Ishikawa (cell line): ENCODE results near the gene TPM2.

ENCODE experiments used
- CEBPB ChIP-seq: IDR thresholded peaks from 2 replicates; pipeline ENCODE4 v1.6.1; 2012
- CREB1 ChIP-seq: IDR thresholded peaks from 2 replicates; pipeline ENCODE4 v1.6.1; 2012; ENCODE audit warnings: low read depth
- EP300 ChIP-seq: IDR thresholded peaks from 2 replicates; pipeline ENCODE4 v1.6.1; 2012; ENCODE audit warnings: borderline replicate concordance
- FOXM1 ChIP-seq: IDR thresholded peaks from 2 replicates; pipeline ENCODE4 v1.6.1; 2012; ENCODE audit warnings: low read depth, borderline replicate concordance
- MAX ChIP-seq: IDR thresholded peaks from 2 replicates; pipeline ENCODE4 v1.6.1; 2012
- NFIC ChIP-seq: IDR thresholded peaks from 2 replicates; pipeline ENCODE4 v1.6.1; 2012
- RAD21 ChIP-seq: IDR thresholded peaks from 2 replicates; pipeline ENCODE4 v1.6.1; 2012; ENCODE audit warnings: low read depth
- TAF1 ChIP-seq: IDR thresholded peaks from 2 replicates; pipeline ENCODE4 v1.6.1; 2012; ENCODE audit warnings: low read depth, mild to moderate bottlenecking
- YY1 ChIP-seq: IDR thresholded peaks from 2 replicates; pipeline ENCODE4 v1.6.1; 2012; ENCODE audit warnings: low read depth
- TF ChIP-seq, protein P1 (sequence below): IDR thresholded peaks from 2 replicates; pipeline ENCODE4 v1.6.1; 2012
- TF ChIP-seq, protein P2 (sequence below): IDR thresholded peaks from 2 replicates; pipeline ENCODE4 v1.6.1; 2012; ENCODE audit warnings: low read depth, mild to moderate bottlenecking

- TF ChIP-seq NFIC = no peak
- TF ChIP-seq, protein P1, sequence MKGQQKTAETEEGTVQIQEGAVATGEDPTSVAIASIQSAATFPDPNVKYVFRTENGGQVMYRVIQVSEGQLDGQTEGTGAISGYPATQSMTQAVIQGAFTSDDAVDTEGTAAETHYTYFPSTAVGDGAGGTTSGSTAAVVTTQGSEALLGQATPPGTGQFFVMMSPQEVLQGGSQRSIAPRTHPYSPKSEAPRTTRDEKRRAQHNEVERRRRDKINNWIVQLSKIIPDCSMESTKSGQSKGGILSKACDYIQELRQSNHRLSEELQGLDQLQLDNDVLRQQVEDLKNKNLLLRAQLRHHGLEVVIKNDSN = no peak
- TF ChIP-seq CEBPB = no peak
- TF ChIP-seq CREB1 = no peak
- no peak for TF ChIP-seq FOXM1
- TF ChIP-seq, protein P2, sequence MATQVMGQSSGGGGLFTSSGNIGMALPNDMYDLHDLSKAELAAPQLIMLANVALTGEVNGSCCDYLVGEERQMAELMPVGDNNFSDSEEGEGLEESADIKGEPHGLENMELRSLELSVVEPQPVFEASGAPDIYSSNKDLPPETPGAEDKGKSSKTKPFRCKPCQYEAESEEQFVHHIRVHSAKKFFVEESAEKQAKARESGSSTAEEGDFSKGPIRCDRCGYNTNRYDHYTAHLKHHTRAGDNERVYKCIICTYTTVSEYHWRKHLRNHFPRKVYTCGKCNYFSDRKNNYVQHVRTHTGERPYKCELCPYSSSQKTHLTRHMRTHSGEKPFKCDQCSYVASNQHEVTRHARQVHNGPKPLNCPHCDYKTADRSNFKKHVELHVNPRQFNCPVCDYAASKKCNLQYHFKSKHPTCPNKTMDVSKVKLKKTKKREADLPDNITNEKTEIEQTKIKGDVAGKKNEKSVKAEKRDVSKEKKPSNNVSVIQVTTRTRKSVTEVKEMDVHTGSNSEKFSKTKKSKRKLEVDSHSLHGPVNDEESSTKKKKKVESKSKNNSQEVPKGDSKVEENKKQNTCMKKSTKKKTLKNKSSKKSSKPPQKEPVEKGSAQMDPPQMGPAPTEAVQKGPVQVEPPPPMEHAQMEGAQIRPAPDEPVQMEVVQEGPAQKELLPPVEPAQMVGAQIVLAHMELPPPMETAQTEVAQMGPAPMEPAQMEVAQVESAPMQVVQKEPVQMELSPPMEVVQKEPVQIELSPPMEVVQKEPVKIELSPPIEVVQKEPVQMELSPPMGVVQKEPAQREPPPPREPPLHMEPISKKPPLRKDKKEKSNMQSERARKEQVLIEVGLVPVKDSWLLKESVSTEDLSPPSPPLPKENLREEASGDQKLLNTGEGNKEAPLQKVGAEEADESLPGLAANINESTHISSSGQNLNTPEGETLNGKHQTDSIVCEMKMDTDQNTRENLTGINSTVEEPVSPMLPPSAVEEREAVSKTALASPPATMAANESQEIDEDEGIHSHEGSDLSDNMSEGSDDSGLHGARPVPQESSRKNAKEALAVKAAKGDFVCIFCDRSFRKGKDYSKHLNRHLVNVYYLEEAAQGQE = no peak
- no peak for TF ChIP-seq MAX
- TF ChIP-seq EP300 = no peak
- no peak for TF ChIP-seq YY1
- TF ChIP-seq RAD21 = no peak
- TF ChIP-seq TAF1 = no peak
Observed at GRCh38 chr9:35679766-35680330, 9.9 kb downstream of the TPM2 start.
